GM18868 (cell line): ENCODE measurements around the gene UPP2.

Experiments
- ATAC-seq: cut with Tn5 transposase; IDR thresholded peaks from one replicate; pipeline ENCODE4 v1.9.1; 2021; ENCODE audit warnings: mild to moderate bottlenecking, moderate library complexity; ENCODE audit not compliant: unreplicated experiment

UPP2 gene

GRCh38 chr2:158103411-158104012 is 1.8 kb downstream of the UPP2 start:
- ATAC-seq: no peak

DNA sequence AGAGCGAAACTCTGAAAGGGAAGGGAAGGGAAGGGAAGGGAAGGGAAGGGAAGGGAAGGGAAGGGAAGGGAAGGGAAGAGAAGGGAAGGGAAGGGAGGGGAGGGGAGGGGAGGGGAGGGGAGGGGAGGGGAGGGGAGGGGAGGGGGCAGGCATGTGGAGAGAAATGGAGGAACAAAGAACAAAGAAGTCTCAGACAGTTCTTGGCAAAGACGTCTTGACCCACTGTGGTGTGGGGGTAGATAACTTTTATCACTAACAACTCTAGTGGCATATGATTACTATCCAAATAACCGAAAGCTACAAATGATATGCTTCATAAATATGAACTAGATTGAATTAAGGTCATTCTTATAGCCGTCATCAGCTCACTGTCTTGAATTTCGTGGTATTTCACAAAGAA is 3.2 kb downstream of the UPP2 start:
- no peak for ATAC-seq

DNA sequence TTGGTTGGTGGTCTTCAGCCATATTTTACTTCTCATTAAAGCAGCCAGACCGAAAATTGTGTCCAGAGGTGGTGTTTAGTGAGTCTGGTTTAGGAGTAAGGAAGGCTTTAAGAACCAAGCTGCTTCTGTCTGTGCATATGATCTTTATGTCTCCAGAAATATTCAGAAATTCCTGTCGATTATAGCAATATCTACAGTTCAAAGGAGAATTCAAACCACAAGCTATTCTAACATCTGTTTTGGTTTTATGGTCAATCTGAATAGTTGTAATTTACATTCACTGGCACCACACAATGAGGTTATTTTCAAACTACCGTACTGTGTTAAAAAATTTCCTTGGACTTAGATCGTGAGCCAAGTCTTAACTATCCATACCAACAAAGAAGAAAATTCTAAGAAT is 11.3 kb downstream of the UPP2 start:
- no peak for ATAC-seq

- ATAC-seq: no peak
Observed at GRCh38 chr2:158113741-158114295, 12.1 kb downstream of the UPP2 start.

GRCh38 chr2:158114516-158114915 is 12.8 kb downstream of the UPP2 start:
- ATAC-seq: no peak

DNA sequence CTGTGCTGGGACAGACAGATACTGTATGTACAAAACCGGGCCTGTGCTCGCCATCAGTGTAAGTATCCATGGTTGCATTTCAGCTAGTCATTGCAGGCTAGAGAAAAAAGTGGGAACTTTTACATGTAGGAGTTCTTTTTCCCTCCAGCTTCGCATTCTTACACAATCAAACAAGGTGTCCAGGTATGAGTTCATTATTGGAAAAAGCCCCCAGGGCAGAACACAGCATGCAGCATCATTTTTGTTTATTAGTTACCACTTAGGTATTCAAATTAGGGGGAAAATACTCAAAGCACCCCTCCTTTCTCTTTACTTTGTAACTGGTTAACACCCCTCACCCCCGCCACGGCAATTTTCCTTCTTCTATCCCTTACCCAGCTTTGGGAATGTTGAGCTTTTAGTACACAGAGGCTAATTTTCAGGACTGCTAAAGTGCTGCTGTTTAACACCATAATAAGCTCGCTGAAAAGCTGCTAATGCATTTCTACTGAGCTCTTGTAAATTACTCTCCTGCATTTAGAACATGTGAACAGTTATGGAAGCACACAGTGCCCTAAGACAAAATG is 13.6 kb downstream of the UPP2 start:
- ATAC-seq: no peak

DNA sequence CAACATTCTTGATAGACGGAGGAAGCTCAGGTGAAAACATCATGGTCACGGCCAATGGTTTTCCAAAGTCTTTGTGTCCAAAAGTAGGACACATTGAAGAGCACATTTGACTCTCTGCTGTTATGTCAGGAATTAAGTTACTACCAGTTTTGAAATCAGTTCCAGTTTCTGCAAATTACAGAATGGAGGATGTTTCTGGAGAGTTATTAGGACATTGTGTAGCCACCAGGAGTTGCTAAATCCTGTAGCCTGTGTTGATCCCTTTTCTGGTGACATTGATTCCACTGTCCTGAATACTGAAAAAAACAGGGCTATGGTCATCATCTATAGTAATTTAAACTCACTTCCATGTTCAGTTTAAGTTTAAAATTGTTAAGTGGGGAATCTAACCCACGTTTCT is 15.3 kb downstream of the UPP2 start:
- no peak for ATAC-seq

- ATAC-seq: no peak
Observed at GRCh38 chr2:158120102-158120501, 18.4 kb downstream of the UPP2 start.

DNA sequence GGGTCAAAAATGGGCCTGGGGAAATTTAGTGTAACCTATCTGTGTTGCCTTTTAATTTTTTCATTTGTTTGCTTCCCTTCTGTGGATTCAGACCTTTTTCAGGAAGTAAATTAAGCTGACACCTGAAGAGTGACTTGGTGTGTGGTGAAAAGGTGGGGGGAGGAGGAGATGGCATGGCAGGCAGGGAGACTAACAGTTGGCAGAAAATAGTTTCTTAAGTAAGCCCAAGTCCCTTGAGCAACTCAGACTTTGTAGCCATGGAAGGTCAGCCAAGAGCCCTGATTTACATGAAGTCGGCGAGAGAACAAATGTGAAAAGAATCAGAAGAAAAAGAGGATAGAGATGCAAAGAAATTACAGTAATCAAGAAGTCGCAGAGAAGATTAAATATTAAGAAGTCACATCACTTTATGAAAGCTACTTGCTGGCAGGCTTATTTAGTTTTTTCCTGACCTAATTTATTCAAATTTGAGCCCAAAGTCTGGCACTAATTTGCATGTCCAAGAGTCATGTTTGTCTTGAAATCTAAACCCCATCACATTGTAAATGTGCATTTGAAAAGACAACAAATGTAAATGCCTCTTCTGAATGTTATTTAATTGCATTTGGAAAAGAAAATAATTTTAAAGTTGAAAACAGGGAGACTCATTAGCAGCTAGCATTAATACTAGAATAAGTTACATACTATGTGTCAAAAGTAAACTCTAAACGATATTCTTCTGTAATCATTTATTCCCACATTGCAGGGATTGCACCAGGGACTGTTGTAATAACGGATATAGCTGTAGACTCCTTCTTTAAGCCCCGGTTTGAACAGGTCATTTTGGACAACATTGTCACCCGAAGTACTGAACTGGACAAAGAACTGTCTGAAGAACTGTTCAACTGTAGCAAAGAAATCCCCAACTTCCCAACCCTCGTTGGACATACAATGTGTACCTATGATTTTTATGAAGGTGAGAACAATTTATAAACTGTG is 19.3 kb downstream of the UPP2 start:
- no peak for ATAC-seq

DNA sequence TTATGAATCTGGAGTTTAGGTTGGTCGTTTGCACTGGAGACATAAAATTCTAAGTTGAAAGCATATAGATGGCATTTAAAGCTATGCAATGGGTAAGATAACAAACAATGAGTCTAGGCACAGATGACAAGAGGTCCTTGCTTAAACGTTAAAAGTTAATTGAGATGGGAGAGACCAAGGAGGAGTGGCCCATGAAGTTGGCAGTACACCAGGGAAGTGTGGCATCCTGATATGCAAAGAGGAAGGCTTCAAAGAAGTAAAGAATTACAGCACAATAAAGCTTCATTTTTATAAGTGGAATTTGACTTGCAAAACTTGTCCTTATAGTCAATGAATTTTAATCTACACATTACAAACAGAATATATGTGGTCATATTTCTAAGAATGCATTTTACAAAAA is 23.2 kb downstream of the UPP2 start:
- no peak for ATAC-seq

- no peak for ATAC-seq
Observed at GRCh38 chr2:158125756-158126498, 24.3 kb downstream of the UPP2 start.

DNA sequence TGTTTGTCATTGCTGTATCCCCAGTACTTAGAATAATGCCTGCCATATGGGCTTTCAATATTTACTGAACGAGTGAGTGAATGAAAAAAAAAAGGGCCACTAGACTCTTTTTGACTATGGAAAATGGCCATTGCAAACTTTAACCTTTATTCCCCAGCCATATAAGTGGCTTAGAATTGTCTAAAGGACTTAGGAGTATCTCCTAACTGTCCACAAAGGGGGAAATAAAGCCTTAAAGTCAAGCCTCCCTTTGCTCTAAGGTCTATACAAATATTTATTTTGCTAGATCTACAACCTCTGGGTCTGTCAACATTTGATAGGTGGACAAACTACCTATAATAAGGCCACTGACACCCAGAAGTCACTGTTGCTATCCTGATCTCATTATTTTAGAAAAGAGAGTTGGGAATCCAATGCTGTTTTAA is 25.7 kb downstream of the UPP2 start:
- ATAC-seq: no peak

DNA sequence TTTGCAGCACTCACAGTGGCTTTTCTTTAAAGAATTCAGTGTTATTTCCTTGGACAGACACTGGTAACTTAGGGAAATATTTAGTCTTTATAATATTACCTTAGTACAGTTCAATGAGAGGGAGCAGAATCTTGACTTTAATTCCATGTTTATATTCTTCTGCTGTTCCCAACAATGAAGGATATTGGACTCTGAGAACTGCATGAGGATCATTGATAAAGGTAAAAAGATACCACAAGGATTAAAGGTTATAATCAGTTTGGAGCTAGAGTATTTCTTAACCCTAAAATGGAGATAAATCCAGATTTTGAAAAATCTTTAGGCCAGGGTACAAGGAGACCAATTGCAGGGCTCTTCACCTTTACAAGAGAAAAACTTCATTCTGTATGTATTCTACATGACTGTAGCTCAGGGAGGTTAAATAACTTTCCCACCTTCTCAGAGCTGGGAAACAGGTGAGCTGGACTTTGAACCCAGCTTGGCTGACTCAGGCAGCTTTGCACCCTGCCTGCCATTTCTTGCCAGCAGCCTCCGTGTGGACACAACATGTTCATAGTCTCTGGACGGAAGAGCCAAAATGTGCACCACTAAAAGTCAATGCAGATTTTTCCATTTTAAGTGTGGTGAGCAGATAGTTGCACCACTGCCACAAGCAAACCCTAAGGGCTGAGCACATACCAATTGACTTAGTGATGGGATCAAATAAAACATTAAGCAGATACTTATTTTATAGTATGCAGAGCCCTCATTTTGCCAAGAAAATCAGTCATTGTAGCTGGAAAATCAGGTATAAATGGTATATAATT is 26.7 kb downstream of the UPP2 start:
- no peak for ATAC-seq

GRCh38 chr2:158129037-158129436 is 27.4 kb downstream of the UPP2 start:
- ATAC-seq: no peak

DNA sequence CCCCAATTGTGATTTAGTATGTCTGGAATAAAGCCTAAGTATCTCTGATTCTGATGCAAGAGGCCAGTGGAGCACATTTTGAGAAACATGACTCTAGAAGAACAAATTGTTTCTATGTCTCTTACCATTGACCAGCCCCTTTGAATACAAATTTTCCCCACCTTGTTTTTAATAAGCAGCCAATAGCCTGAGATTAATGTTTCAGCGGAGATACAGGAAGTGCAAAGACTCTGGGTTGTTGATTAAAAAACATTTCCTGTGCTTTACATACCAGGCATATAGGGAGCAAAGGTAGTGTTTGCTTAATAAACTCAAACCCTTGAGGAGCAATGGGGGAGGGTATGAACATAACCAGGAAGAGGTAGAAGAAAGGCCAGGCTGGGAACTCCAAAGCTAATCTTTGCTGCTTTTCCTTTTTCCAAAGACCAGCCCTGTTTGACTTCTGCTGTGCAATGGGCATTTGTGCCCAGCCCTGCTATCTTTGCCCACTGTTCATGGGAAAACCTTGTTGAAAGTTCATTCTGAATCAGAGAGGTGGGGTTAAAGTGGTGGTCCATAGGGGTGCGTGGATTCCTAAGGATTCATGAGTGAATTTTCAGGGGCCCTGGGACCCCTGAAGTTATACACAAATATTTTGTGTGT is 29.3 kb downstream of the UPP2 start:
- no peak for ATAC-seq

DNA sequence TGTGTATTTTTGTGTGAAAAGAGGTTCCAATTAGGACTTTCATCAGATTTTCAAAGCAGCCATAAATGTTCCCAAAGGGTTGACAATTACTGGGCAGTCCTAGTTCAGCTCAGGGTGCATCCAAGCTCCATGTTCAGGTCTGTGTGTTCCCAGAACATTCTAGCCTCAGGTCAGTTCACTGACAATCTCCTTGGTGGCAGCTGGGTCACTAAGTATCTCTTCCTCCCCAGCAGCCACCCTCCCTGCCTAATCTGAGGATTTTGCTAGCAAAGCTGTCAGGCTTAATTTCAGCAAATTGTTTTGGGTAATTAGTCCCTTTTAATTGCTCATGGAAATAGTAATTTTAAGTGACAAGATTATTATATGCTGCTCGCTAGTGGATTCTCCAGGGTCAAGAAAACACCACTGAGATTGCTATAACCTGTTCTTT is 29.8 kb downstream of the UPP2 start:
- no peak for ATAC-seq

DNA sequence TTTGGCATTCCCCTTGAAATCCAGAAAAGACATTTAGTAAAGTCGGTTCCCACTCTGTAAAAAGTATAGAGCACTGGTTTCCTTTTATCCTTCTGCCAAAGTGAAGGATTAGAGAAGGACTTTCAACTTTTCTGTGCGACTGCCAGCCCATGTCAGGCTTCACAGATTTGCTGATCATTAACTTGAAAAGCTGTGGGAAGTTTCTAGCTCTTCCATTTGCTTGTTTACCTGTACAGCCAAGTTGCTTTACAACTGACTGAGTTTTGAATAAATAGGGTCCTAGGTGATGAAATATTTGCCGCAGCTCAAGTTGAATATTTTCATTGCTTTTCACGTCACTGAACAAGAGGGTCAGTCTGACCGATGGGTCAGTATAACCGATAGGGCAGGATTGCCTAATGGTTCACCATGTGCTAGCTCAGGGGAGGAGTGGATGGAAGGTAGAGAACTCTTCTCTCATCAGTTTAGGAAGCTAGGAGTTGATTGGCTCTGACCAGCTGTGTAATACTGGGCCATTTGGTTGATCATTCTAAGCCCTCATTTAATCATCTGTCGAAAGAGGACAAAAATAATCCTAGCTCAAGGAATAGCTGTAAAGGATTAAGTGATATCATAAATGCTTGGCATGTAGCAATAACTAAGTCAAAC is 30.4 kb downstream of the UPP2 start:
- ATAC-seq: no peak

DNA sequence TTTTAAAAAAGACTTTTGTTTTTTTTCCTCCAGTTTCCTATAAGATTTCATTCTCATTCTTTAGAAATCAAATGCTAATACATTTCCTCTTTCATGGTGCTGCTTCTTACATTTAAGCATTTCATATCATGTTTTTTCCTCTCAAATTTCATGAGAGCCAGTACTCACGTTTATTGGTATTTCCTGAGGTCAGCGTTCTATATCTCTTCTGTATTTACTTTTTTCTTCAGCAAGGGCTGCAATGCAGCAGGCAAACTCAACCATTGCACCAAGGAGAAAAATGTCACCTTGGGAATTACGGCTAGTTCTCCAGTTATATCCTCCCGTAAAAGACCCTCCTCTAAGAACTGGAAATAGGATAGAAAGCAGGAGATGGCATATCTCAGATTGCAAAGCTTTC is 32.4 kb downstream of the UPP2 start:
- no peak for ATAC-seq

- ATAC-seq: no peak
Observed at GRCh38 chr2:158134655-158135054, 33.0 kb downstream of the UPP2 start.
